HepG2 (cell line): ENCODE data around the gene EDAR. TPM values are rescaled to one million over a fixed set of nuclear protein-coding genes. Genes with fewer than 3 reads are reported as not detected.
A peak's percentile ranks its signal among the peaks of the same experiment; 100 is the strongest.

ENCODE experiments used
- CC2D1A ChIP-seq: sonication (generic); formaldehyde crosslinking; IDR thresholded peaks from 2 replicates; pipeline ENCODE4 v1.8.1; 2023; ENCODE audit warnings: mild to moderate bottlenecking, missing genetic modification reagents
- ESRRA ChIP-seq: sonication (generic); formaldehyde crosslinking; IDR thresholded peaks from 2 replicates; pipeline ENCODE4 v1.5.1; 2020; ENCODE audit warnings: mild to moderate bottlenecking, low read depth, missing genetic modification reagents
- FOXA3 ChIP-seq: IDR thresholded peaks from 2 replicates; pipeline ENCODE4 v1.6.1; 2016; ENCODE audit warnings: missing genetic modification reagents, missing compliant biosample characterization
- KDM5B ChIP-seq: sonication (generic); formaldehyde crosslinking; IDR thresholded peaks from 2 replicates; pipeline ENCODE4 v1.4.0; 2020; ENCODE audit warnings: missing genetic modification reagents, mild to moderate bottlenecking, borderline replicate concordance
- MZF1 ChIP-seq: sonication (generic); formaldehyde crosslinking; IDR thresholded peaks from 2 replicates; pipeline ENCODE4 v1.8.1; 2023; ENCODE audit warnings: mild to moderate bottlenecking, missing genetic modification reagents, borderline replicate concordance
- SP1 ChIP-seq, 2 experiments: fragments of 450-650 bp in 1 of 2; sonication (generic) in 1 of 2; formaldehyde crosslinking in 1 of 2; IDR thresholded peaks; 2 replicates each; pipeline versions ENCODE4 v1.4.0 to v1.6.1; 2016 to 2020; ENCODE audit warnings: missing genetic modification reagents in 1 of 2
- SRY ChIP-seq: sonication (generic); formaldehyde crosslinking; IDR thresholded peaks from 2 replicates; pipeline ENCODE4 v1.8.0; 2022; ENCODE audit warnings: mild to moderate bottlenecking, missing genetic modification reagents
- TOPORS ChIP-seq: sonication (generic); formaldehyde crosslinking; IDR thresholded peaks from 2 replicates; pipeline ENCODE4 v1.8.0; 2023; ENCODE audit warnings: mild to moderate bottlenecking, missing genetic modification reagents
- ZNF256 ChIP-seq: sonication (generic); formaldehyde crosslinking; conservative IDR thresholded peaks from 2 replicates; pipeline ENCODE4 v1.4.0; 2020; ENCODE audit warnings: missing genetic modification reagents
- ZNF564 ChIP-seq: sonication (generic); formaldehyde crosslinking; IDR thresholded peaks from 2 replicates; pipeline ENCODE4 v1.8.1; 2023; ENCODE audit warnings: mild to moderate bottlenecking, missing genetic modification reagents
- ZNF567 ChIP-seq: sonication (generic); formaldehyde crosslinking; IDR thresholded peaks from 2 replicates; pipeline ENCODE4 v1.8.1; 2023; ENCODE audit warnings: mild to moderate bottlenecking, missing genetic modification reagents, borderline replicate concordance
- polyA plus RNA-seq, 8 experiments: library from polyadenylated mRNA; depleted of rRNA in 3 of 8; stranded (reverse) in 7 of 8; unstranded in 1 of 8; fragments of >200 nt; fragmentation: Illumina TruSeq in 4 of 8; extraction: Trizol in 4 of 8; gene quantifications; 2 replicates each; pipeline versions ENCODE4 v1.2.1 to v1.2.3, GENCODE V29; 2011 to 2016; ENCODE audit warnings: low read depth in 4 of 8, missing spikeins in 1 of 8, mixed read lengths in 1 of 8; ENCODE audit not compliant: insufficient read depth in 1 of 8
- total RNA-seq, 5 experiments: library from RNA; depleted of rRNA; stranded (reverse); fragments of >200 nt; fragmentation: Illumina TruSeq; extraction: Trizol; gene quantifications; 2 replicates each; pipeline ENCODE4 v1.2.3, GENCODE V29; 2016; ENCODE audit warnings: low read depth in 1 of 5
- TF ChIP-seq, protein P1 (sequence below): sonication (generic); formaldehyde crosslinking; IDR thresholded peaks from 2 replicates; pipeline ENCODE4 v1.5.1; 2020; ENCODE audit warnings: missing genetic modification reagents, mild to moderate bottlenecking, borderline replicate concordance
- TF ChIP-seq, protein P2 (sequence below), 2 experiments: IDR thresholded peaks; 2 replicates each; pipeline ENCODE4 v1.6.1; 2011 to 2012; ENCODE audit warnings: low read length in 2 of 2, borderline replicate concordance in 1 of 2, low read depth in 1 of 2, mild to moderate bottlenecking in 1 of 2, moderate library complexity in 1 of 2
- TF ChIP-seq, protein P3 (sequence below): IDR thresholded peaks from 2 replicates; pipeline ENCODE4 v1.6.1; 2012; ENCODE audit warnings: low read depth, low read length, improper control_type of control experiment
- TF ChIP-seq, protein P4 (sequence below): sonication (generic); formaldehyde crosslinking; IDR thresholded peaks from 2 replicates; pipeline ENCODE4 v1.8.0; 2022; ENCODE audit warnings: mild to moderate bottlenecking, missing genetic modification reagents, moderate library complexity
- TF ChIP-seq, protein P5 (sequence below): sonication (generic); formaldehyde crosslinking; IDR thresholded peaks from 2 replicates; pipeline ENCODE4 v1.4.0; 2020; ENCODE audit warnings: low read depth, missing genetic modification reagents

EDAR gene
- total and polyA plus RNA-seq, 2 of the 13 experiments (the other 11 are each of a cell fraction or from before 2014, with no cell fraction given) = not detected

DNA sequence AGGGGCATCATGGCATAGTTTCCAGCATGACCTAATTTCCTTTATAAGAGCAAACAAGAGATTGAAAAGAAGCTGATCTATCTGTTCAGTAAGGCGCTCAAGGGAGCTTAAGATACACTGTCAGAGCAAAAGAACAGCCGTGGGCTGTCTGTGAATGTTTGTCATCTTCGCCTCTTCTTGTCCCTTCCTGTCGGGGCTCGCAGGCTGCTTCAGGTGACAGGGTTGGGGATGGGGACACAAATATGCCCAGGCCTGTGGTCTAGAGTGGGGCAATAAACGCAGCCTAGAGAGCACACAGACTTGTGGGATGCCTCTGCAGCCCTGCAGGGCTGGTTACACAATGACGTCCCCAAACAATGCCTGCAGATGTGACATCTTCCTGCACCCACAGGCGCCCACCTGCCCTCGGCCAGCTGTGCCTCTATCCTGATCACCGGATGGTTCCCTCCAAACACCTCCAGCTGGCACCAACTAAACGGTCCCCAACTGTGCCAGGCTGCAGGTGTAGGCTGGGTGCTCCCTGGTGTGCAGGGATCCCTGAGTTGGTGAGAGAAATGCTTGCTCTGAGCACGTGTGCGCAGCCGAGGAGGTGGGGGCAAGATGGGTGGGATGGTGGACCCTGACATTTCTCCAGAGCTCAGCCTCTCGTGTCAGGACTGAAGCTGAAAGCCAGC lies 72.8 kb downstream of the EDAR start (continued):
- TF ChIP-seq, protein P1, sequence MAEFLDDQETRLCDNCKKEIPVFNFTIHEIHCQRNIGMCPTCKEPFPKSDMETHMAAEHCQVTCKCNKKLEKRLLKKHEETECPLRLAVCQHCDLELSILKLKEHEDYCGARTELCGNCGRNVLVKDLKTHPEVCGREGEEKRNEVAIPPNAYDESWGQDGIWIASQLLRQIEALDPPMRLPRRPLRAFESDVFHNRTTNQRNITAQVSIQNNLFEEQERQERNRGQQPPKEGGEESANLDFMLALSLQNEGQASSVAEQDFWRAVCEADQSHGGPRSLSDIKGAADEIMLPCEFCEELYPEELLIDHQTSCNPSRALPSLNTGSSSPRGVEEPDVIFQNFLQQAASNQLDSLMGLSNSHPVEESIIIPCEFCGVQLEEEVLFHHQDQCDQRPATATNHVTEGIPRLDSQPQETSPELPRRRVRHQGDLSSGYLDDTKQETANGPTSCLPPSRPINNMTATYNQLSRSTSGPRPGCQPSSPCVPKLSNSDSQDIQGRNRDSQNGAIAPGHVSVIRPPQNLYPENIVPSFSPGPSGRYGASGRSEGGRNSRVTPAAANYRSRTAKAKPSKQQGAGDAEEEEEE (CRISPR knock-in tag) = no peak
- TF ChIP-seq TOPORS (CRISPR knock-in tag) = no peak
- TF ChIP-seq, protein P2, sequence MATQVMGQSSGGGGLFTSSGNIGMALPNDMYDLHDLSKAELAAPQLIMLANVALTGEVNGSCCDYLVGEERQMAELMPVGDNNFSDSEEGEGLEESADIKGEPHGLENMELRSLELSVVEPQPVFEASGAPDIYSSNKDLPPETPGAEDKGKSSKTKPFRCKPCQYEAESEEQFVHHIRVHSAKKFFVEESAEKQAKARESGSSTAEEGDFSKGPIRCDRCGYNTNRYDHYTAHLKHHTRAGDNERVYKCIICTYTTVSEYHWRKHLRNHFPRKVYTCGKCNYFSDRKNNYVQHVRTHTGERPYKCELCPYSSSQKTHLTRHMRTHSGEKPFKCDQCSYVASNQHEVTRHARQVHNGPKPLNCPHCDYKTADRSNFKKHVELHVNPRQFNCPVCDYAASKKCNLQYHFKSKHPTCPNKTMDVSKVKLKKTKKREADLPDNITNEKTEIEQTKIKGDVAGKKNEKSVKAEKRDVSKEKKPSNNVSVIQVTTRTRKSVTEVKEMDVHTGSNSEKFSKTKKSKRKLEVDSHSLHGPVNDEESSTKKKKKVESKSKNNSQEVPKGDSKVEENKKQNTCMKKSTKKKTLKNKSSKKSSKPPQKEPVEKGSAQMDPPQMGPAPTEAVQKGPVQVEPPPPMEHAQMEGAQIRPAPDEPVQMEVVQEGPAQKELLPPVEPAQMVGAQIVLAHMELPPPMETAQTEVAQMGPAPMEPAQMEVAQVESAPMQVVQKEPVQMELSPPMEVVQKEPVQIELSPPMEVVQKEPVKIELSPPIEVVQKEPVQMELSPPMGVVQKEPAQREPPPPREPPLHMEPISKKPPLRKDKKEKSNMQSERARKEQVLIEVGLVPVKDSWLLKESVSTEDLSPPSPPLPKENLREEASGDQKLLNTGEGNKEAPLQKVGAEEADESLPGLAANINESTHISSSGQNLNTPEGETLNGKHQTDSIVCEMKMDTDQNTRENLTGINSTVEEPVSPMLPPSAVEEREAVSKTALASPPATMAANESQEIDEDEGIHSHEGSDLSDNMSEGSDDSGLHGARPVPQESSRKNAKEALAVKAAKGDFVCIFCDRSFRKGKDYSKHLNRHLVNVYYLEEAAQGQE (IDR thresholded peaks at IDR 0.05; ENCODE audit: borderline replicate concordance in 1 of 2, low read depth in 1 of 2, low read length in 2 of 2) = no peak
- peak; percentile 52; the same call in 1 of the 2 replicates for TF ChIP-seq KDM5B
- TF ChIP-seq, protein P3, sequence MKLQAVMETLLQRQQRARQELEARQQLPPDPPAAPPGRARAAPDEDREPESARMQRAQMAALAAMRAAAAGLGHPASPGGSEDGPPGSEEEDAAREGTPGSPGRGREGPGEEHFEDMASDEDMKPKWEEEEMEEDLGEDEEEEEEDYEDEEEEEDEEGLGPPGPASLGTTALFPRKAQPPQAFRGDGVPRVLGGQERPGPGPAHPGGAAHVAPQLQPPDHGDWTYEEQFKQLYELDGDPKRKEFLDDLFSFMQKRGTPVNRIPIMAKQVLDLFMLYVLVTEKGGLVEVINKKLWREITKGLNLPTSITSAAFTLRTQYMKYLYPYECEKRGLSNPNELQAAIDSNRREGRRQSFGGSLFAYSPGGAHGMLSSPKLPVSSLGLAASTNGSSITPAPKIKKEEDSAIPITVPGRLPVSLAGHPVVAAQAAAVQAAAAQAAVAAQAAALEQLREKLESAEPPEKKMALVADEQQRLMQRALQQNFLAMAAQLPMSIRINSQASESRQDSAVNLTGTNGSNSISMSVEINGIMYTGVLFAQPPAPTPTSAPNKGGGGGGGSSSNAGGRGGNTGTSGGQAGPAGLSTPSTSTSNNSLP = no peak
- TF ChIP-seq CC2D1A (CRISPR knock-in tag) = no peak
- no peak for TF ChIP-seq ZNF564 (CRISPR knock-in tag)
- TF ChIP-seq FOXA3 = no peak
- no peak for TF ChIP-seq SP1 (IDR thresholded peaks at IDR 0.05)
- TF ChIP-seq SP1 (CRISPR knock-in tag; IDR thresholded peaks at IDR 0.05) = no peak
- TF ChIP-seq, protein P4, sequence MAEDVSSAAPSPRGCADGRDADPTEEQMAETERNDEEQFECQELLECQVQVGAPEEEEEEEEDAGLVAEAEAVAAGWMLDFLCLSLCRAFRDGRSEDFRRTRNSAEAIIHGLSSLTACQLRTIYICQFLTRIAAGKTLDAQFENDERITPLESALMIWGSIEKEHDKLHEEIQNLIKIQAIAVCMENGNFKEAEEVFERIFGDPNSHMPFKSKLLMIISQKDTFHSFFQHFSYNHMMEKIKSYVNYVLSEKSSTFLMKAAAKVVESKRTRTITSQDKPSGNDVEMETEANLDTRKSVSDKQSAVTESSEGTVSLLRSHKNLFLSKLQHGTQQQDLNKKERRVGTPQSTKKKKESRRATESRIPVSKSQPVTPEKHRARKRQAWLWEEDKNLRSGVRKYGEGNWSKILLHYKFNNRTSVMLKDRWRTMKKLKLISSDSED (CRISPR knock-in tag) = no peak
- TF ChIP-seq, protein P5, sequence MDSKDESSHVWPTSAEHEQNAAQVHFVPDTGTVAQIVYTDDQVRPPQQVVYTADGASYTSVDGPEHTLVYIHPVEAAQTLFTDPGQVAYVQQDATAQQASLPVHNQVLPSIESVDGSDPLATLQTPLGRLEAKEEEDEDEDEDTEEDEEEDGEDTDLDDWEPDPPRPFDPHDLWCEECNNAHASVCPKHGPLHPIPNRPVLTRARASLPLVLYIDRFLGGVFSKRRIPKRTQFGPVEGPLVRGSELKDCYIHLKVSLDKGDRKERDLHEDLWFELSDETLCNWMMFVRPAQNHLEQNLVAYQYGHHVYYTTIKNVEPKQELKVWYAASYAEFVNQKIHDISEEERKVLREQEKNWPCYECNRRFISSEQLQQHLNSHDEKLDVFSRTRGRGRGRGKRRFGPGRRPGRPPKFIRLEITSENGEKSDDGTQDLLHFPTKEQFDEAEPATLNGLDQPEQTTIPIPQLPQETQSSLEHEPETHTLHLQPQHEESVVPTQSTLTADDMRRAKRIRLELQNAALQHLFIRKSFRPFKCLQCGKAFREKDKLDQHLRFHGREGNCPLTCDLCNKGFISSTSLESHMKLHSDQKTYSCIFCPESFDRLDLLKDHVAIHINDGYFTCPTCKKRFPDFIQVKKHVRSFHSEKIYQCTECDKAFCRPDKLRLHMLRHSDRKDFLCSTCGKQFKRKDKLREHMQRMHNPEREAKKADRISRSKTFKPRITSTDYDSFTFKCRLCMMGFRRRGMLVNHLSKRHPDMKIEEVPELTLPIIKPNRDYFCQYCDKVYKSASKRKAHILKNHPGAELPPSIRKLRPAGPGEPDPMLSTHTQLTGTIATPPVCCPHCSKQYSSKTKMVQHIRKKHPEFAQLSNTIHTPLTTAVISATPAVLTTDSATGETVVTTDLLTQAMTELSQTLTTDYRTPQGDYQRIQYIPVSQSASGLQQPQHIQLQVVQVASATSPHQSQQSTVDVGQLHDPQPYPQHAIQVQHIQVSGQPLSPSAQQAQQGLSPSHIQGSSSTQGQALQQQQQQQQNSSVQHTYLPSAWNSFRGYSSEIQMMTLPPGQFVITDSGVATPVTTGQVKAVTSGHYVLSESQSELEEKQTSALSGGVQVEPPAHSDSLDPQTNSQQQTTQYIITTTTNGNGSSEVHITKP (CRISPR knock-in tag) = no peak
- TF ChIP-seq ZNF256 (CRISPR knock-in tag) = no peak
- no peak for TF ChIP-seq ZNF567 (CRISPR knock-in tag)
- no peak for TF ChIP-seq ESRRA (CRISPR knock-in tag)
- no peak for TF ChIP-seq SRY
- no peak for TF ChIP-seq MZF1
